ENCODE data around the gene CLCN1.

The CLCN1 gene

DNA sequence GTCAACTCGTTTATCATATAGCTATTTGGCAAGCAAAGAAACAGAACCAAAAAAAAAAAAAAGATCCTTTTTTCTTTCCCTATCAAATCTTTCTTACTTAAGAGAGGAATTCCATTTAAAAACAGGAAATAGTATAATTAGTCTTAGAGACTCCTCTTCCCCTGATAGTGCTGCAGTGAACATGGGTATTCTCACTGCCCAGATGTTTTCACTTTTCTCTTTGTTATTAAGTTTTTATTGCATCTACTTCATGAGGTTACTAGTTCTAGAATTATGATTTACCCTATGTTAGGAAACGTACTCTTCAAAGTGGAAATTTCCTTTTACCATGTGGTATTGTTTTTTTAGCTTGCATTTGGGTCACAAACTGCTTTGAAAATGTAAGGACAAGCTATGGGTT, 19.2 kb upstream of the CLCN1 start:
- Histone ChIP-seq H3K9ac (ENCODE audit: low read length) (no peak overlapping the region), H3K9me3 (ENCODE audit: control insufficient read depth, low read length) (no peaks in the 10 kb centered on the region), H3K36me3 (ENCODE audit: control insufficient read depth, insufficient read depth, low read length, severe bottlenecking) (peaks cover 81% of the 10 kb centered on the region), H3K4me3 (ENCODE audit: low read length) (no peak overlapping the region), H3K27me3 (replicated peaks; ENCODE audit: control insufficient read depth, insufficient read depth, low read length) (no peaks in the 10 kb centered on the region), H3K4me1 (ENCODE audit: control insufficient read depth, insufficient read depth, low read length) (peaks cover 10% of the 10 kb centered on the region)
- DNase-seq (ENCODE audit: low read depth) = peak; percentile 23

DNA sequence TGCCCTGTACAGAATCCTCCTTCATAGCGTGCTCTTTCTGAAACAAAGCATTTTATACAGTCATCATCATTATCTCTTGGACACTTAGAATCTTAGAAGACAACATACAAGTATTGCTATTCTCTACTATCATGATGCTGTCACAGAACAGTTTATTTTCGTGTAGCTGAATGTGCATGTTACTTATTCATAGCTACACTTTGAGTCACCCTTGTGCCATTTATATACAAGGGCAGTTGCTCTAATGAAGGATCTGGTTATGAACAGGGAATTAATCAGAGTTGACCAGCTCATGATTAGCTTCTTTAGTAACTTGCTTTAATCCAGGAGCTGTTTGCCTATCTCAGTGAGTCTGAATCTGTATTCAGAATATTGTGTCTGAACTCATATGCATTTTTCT, 16.6 kb upstream of the CLCN1 start:
- Histone ChIP-seq H3K9me3 (ENCODE audit: control insufficient read depth, low read length) (no peaks in the 10 kb centered on the region), H3K4me1 (ENCODE audit: control insufficient read depth, insufficient read depth, low read length) (peaks cover 10% of the 10 kb centered on the region), H3K36me3 (ENCODE audit: control insufficient read depth, insufficient read depth, low read length, severe bottlenecking) (peaks cover 82% of the 10 kb centered on the region), H3K27me3 (replicated peaks; ENCODE audit: control insufficient read depth, insufficient read depth, low read length) (no peaks in the 10 kb centered on the region), H3K4me3 (ENCODE audit: low read length) (no peak overlapping the region), H3K9ac (ENCODE audit: low read length) (no peak overlapping the region)
- peak; percentile 13 for DNase-seq (ENCODE audit: low read depth)

GRCh38 chr7:143299840-143300239, 16.1 kb upstream of the CLCN1 start:
- peak; percentile 18 for DNase-seq (ENCODE audit: low read depth)
- no peaks in the 10 kb centered on the region for H3K27me3 ChIP-seq (replicated peaks; ENCODE audit: control insufficient read depth, insufficient read depth, low read length)
- no peak overlapping the region for H3K4me3 ChIP-seq (ENCODE audit: low read length)
- H3K36me3 ChIP-seq (ENCODE audit: control insufficient read depth, insufficient read depth, low read length, severe bottlenecking) = peaks cover 82% of the 10 kb centered on the region
- H3K9ac ChIP-seq (ENCODE audit: low read length) = no peak overlapping the region
- peaks cover 10% of the 10 kb centered on the region for H3K4me1 ChIP-seq (ENCODE audit: control insufficient read depth, insufficient read depth, low read length)
- no peaks in the 10 kb centered on the region for H3K9me3 ChIP-seq (ENCODE audit: control insufficient read depth, low read length)

GRCh38 chr7:143300959-143301935, 14.7 kb upstream of the CLCN1 start:
- Histone ChIP-seq H3K27me3 (replicated peaks; ENCODE audit: control insufficient read depth, insufficient read depth, low read length) (no peaks in the 10 kb centered on the region), H3K36me3 (ENCODE audit: control insufficient read depth, insufficient read depth, low read length, severe bottlenecking) (peaks cover 80% of the 10 kb centered on the region), H3K9me3 (ENCODE audit: control insufficient read depth, low read length) (no peaks in the 10 kb centered on the region), H3K4me3 (ENCODE audit: low read length) (no peak overlapping the region), H3K9ac (ENCODE audit: low read length) (no peak overlapping the region), H3K4me1 (ENCODE audit: control insufficient read depth, insufficient read depth, low read length) (peaks cover 10% of the 10 kb centered on the region)
- DNase-seq (ENCODE audit: low read depth) = no peak

DNA sequence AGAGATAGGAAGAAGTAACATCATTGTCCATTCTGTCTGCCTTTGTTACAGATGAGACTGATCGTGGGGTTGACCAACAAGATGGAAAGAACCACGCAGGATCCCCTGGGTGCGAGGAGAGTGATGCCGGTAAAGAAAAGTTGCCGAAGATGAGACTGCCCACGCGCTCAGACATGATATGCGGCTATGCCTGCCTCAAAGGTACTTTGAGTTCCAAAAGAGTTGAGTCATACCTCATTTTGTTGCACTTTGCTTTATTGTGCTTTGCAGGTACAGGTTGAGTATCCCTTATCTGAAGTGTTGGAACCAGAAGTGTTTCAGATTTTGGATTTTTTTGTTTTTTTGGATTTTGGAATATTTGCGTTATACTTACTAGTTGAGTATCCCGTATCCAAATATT, 12.2 kb upstream of the CLCN1 start:
- Histone ChIP-seq H3K36me3 (ENCODE audit: control insufficient read depth, insufficient read depth, low read length, severe bottlenecking) (peaks cover 77% of the 10 kb centered on the region), H3K4me3 (ENCODE audit: low read length) (no peak overlapping the region)

GRCh38 chr7:143304938-143305337, 11.0 kb upstream of the CLCN1 start:
- no peaks in the 10 kb centered on the region for H3K27me3 ChIP-seq (replicated peaks; ENCODE audit: control insufficient read depth, insufficient read depth, low read length)
- no peaks in the 10 kb centered on the region for H3K4me1 ChIP-seq (ENCODE audit: control insufficient read depth, insufficient read depth, low read length)
- no peaks in the 10 kb centered on the region for H3K9me3 ChIP-seq (ENCODE audit: control insufficient read depth, low read length)
- peaks cover 73% of the 10 kb centered on the region for H3K36me3 ChIP-seq (ENCODE audit: control insufficient read depth, insufficient read depth, low read length, severe bottlenecking)
- DNase-seq (ENCODE audit: low read depth) = no peak
- H3K9ac ChIP-seq (ENCODE audit: low read length) = no peak overlapping the region
- H3K4me3 ChIP-seq (ENCODE audit: low read length) = no peak overlapping the region

More for the DNA sequence above, 12.2 kb upstream of the CLCN1 start:
- Histone ChIP-seq H3K9me3 (ENCODE audit: control insufficient read depth, low read length) (no peaks in the 10 kb centered on the region), H3K4me1 (ENCODE audit: control insufficient read depth, insufficient read depth, low read length) (peaks cover 10% of the 10 kb centered on the region), H3K27me3 (replicated peaks; ENCODE audit: control insufficient read depth, insufficient read depth, low read length) (no peaks in the 10 kb centered on the region), H3K9ac (ENCODE audit: low read length) (no peak overlapping the region)
- DNase-seq (ENCODE audit: low read depth) = no peak

DNA sequence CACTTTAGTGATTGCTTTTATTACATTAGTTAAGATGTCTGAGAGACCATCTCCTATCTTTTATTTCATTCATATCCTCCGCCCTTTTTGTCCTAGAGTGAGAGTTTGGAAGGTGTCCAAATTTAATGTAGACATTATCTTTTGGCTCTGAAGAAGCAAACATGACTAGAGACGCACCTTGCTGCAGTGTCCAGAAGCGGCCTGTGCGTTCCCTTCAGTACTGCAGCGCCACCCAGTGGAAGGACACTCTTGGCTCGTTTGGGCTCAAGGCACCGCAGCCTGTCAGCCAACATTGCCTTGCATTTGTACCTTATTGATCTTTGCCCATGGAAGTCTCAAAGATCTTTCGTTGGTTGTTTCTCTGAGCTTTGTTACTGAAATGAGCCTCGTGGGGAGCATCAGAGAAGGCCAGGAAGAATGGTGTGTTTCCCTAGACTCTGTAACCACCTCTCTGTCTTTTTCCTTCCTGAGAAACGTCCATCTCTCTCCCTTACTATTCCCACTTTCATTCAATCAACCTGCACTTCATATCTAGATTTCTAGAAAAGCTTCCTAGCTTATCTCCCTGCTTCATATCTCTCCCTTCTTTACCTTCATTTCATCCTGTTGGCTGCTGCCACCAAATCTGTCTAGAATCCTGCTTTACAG, 10.4 kb upstream of the CLCN1 start:
- Histone ChIP-seq H3K9ac (ENCODE audit: low read length) (no peak overlapping the region), H3K36me3 (ENCODE audit: control insufficient read depth, insufficient read depth, low read length, severe bottlenecking) (peaks cover 67% of the 10 kb centered on the region), H3K4me3 (ENCODE audit: low read length) (no peak overlapping the region), H3K4me1 (ENCODE audit: control insufficient read depth, insufficient read depth, low read length) (no peaks in the 10 kb centered on the region), H3K9me3 (ENCODE audit: control insufficient read depth, low read length) (no peaks in the 10 kb centered on the region), H3K27me3 (replicated peaks; ENCODE audit: control insufficient read depth, insufficient read depth, low read length) (no peaks in the 10 kb centered on the region)
- DNase-seq (ENCODE audit: low read depth) = peak; percentile 45

DNA sequence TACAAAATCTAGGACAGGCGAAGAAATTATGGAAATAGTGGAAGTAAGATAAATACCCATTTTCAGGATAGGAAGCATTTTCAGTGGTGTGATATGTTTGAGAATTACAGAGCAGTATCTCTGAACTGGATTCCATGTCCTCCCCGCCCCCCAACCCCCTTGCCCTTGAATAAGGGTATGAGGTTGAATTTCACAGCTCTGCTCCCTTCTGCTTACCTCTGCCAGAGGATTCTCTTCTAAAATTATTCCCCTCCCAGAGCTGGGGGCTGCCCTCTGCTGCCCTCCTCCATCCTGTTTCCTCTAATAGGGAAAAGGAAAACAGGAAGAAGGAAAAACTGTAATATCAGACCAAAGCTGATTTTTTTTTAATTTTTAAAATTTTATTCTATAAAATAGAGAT, 7.3 kb upstream of the CLCN1 start:
- no peak for DNase-seq (ENCODE audit: low read depth)
- no peak overlapping the region for H3K9ac ChIP-seq (ENCODE audit: low read length)
- peaks cover 37% of the 10 kb centered on the region for H3K36me3 ChIP-seq (ENCODE audit: control insufficient read depth, insufficient read depth, low read length, severe bottlenecking)
- no peaks in the 10 kb centered on the region for H3K27me3 ChIP-seq (replicated peaks; ENCODE audit: control insufficient read depth, insufficient read depth, low read length)
- no peak overlapping the region for H3K4me3 ChIP-seq (ENCODE audit: low read length)
- H3K9me3 ChIP-seq (ENCODE audit: control insufficient read depth, low read length) = no peaks in the 10 kb centered on the region
- no peaks in the 10 kb centered on the region for H3K4me1 ChIP-seq (ENCODE audit: control insufficient read depth, insufficient read depth, low read length)

- H3K4me3 ChIP-seq (ENCODE audit: low read length) = no peak overlapping the region
- H3K9ac ChIP-seq (ENCODE audit: low read length) = no peak overlapping the region
- no peaks in the 10 kb centered on the region for H3K9me3 ChIP-seq (ENCODE audit: control insufficient read depth, low read length)
- DNase-seq (ENCODE audit: low read depth) = no peak
- no peaks in the 10 kb centered on the region for H3K36me3 ChIP-seq (ENCODE audit: control insufficient read depth, insufficient read depth, low read length, severe bottlenecking)
- H3K27me3 ChIP-seq (replicated peaks; ENCODE audit: control insufficient read depth, insufficient read depth, low read length) = no peaks in the 10 kb centered on the region
- peaks cover 28% of the 10 kb centered on the region for H3K4me1 ChIP-seq (ENCODE audit: control insufficient read depth, insufficient read depth, low read length)
Observed at GRCh38 chr7:143314127-143314526, 1.8 kb upstream of the CLCN1 start.

GRCh38 chr7:143316492-143316891, 581 bp downstream of the CLCN1 start:
- Histone ChIP-seq H3K9me3 (ENCODE audit: control insufficient read depth, low read length) (no peaks in the 10 kb centered on the region), H3K4me3 (ENCODE audit: low read length) (no peak overlapping the region), H3K9ac (ENCODE audit: low read length) (no peak overlapping the region), H3K27me3 (replicated peaks; ENCODE audit: control insufficient read depth, insufficient read depth, low read length) (no peaks in the 10 kb centered on the region), H3K4me1 (ENCODE audit: control insufficient read depth, insufficient read depth, low read length) (peaks cover 35% of the 10 kb centered on the region), H3K36me3 (ENCODE audit: control insufficient read depth, insufficient read depth, low read length, severe bottlenecking) (no peaks in the 10 kb centered on the region)
- DNase-seq (ENCODE audit: low read depth) = no peak

GRCh38 chr7:143318661-143319060, 2.8 kb downstream of the CLCN1 start:
- no peaks in the 10 kb centered on the region for H3K27me3 ChIP-seq (replicated peaks; ENCODE audit: control insufficient read depth, insufficient read depth, low read length)
- H3K9me3 ChIP-seq (ENCODE audit: control insufficient read depth, low read length) = no peaks in the 10 kb centered on the region
- no peaks in the 10 kb centered on the region for H3K36me3 ChIP-seq (ENCODE audit: control insufficient read depth, insufficient read depth, low read length, severe bottlenecking)
- DNase-seq (ENCODE audit: low read depth) = peak; percentile 81
- peaks cover 42% of the 10 kb centered on the region for H3K4me1 ChIP-seq (ENCODE audit: control insufficient read depth, insufficient read depth, low read length)
- peak overlapping the region; percentile 58 for H3K9ac ChIP-seq (ENCODE audit: low read length)
- peak overlapping the region; percentile 17 for H3K4me3 ChIP-seq (ENCODE audit: low read length)
